ENCODE results near the gene RAB3A. TPM values are rescaled to one million over a fixed set of nuclear protein-coding genes. Genes with fewer than 3 reads are reported as not detected.

The RAB3A gene
- total RNA-seq, 1 experiment from 2014 or later = 6.7 TPM

DNA sequence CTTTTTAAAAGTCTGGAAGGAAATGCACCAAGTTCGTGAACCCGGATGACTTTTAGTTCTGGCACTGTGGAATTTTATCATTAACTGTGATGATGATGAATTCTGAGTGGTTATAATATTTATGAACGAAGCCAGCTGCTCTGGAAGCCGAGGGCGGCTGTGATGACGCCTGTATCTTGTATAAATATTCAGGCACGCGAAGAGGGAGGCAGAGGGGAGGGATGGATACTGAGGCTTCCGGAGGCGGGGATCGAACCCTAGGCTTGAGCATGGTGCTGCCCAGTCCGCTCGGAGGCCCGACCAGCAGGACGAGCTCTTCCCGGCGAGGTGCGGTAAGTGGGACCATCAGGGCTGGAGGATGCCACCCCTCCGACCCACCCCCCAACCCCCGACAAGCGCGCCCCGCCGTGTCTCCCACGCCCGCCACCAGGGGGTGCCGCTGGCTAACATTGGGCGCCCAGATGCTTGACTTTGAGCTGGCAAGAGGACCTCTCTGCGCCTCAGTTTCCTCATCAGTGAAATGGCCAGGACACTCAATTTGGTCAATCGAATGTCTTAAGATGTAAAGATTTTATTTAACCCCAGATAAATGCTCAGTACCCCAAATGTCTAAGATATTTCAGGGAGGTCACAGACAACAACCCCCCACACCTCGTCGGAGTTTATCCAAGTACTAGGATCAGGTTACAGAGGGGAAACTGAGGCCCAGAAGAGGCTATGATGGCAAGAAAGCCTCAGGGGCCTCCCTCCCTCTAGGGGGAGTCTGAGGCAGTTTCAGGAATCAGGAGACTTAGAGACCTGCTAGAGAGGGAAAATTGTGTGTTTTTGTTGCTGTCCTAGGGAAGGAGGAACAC, 4.5 kb upstream of the RAB3A start:
- Histone ChIP-seq H3K4me1 (ENCODE audit: insufficient read depth, low read length) (peaks cover 8% of the 10 kb centered on the region), H3K27ac (ENCODE audit: low read length) (no peak overlapping the region), H3K27me3 (ENCODE audit: low read length) (no peaks in the 10 kb centered on the region), H3K36me3 (ENCODE audit: low read depth, low read length) (no peaks in the 10 kb centered on the region), H3K4me3 (ENCODE audit: low read length) (peak overlapping the region; percentile 35; the same call in 1 of the 2 replicates), H4K20me1 (ENCODE audit: low read length) (no peaks in the 10 kb centered on the region), H3K9me3 (ENCODE audit: low read length) (no peaks in the 10 kb centered on the region), H2AFZ (ENCODE audit: low read length) (no peak overlapping the region), H3F3A (ENCODE audit: low read length, unreplicated experiment) (no peaks in the 10 kb centered on the region), H3K79me2 (ENCODE audit: low read length) (peaks cover 3% of the 10 kb centered on the region), H3K9me2 (replicated peaks; ENCODE audit: low read length) (no peaks in the 10 kb centered on the region), H3K9ac (ENCODE audit: low read length) (no peak overlapping the region), H3K4me2 (ENCODE audit: low read length) (peak overlapping the region; percentile 43)
- TF ChIP-seq, protein P1, sequence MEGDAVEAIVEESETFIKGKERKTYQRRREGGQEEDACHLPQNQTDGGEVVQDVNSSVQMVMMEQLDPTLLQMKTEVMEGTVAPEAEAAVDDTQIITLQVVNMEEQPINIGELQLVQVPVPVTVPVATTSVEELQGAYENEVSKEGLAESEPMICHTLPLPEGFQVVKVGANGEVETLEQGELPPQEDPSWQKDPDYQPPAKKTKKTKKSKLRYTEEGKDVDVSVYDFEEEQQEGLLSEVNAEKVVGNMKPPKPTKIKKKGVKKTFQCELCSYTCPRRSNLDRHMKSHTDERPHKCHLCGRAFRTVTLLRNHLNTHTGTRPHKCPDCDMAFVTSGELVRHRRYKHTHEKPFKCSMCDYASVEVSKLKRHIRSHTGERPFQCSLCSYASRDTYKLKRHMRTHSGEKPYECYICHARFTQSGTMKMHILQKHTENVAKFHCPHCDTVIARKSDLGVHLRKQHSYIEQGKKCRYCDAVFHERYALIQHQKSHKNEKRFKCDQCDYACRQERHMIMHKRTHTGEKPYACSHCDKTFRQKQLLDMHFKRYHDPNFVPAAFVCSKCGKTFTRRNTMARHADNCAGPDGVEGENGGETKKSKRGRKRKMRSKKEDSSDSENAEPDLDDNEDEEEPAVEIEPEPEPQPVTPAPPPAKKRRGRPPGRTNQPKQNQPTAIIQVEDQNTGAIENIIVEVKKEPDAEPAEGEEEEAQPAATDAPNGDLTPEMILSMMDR (conservative IDR thresholded peaks at IDR 0.05; ENCODE audit: low read depth, low read length) = peak; percentile 70
- TF ChIP-seq EZH2phosphoT487 (IDR thresholded peaks at IDR 0.05; ENCODE audit: borderline replicate concordance, low read length) (no peak), EZH2 (IDR thresholded peaks at IDR 0.05; ENCODE audit: low read length, unreplicated experiment) (no peak)
- peak; percentile 44 for DNase-seq
- intact Hi-C loops (cut with micrococcal nuclease) = loop anchor here (1.0 to 10.0 kb wide), 3 partner anchors 43 to 206 kb away; partner anchors contain the start of genes LSM4 and SSBP4
- ChIA-PET POLR2A (ENCODE audit: unreplicated experiment) (interaction anchor here (0.5 to 0.7 kb wide), 2 partner anchors 37 to 159 kb away, joined by 5 to 27 read pairs; no protein-coding TSS in a partner anchor), CTCF (interaction anchor here (0.6 to 1.3 kb wide), 11 partner anchors 13 to 154 kb away, joined by 3 to 27 read pairs (median 5); partner anchors contain the start of gene MPV17L2)
- ATAC-seq = no peak
- BruUV-seq (replicated peaks) = no TSS peak

DNA sequence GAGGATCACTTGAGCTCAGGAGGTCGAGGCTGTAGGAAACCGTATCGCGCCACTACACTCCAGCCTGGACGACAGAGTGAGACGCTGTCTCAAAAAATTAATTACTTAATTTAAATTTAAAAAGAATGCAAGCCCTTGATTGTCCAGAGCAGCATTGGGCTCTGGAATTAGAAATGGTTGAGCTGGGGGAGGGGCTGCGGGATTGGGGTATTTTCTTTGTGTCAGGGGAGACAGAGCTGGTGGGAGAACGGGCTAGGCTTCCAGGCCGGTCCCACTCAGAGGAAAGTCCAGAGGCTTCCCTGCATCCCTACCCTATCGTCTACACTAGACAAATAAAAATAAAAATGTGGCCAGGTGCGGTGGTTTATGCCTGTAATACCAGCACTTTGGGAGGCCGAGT, 2.2 kb upstream of the RAB3A start:
- no peak for ATAC-seq
- Histone ChIP-seq H3K4me1 (ENCODE audit: insufficient read depth, low read length) (peaks cover 16% of the 10 kb centered on the region), H3K4me2 (ENCODE audit: low read length) (no peak overlapping the region), H4K20me1 (ENCODE audit: low read length) (no peaks in the 10 kb centered on the region), H3F3A (ENCODE audit: low read length, unreplicated experiment) (no peaks in the 10 kb centered on the region), H3K79me2 (ENCODE audit: low read length) (peaks cover 23% of the 10 kb centered on the region), H3K9ac (ENCODE audit: low read length) (no peak overlapping the region), H2AFZ (ENCODE audit: low read length) (no peak overlapping the region), H3K27me3 (ENCODE audit: low read length) (no peaks in the 10 kb centered on the region), H3K27ac (ENCODE audit: low read length) (no peak overlapping the region), H3K36me3 (ENCODE audit: low read depth, low read length) (peaks cover 4% of the 10 kb centered on the region; the same call in 1 of the 2 replicates), H3K9me2 (replicated peaks; ENCODE audit: low read length) (no peaks in the 10 kb centered on the region), H3K9me3 (ENCODE audit: low read length) (no peaks in the 10 kb centered on the region), H3K4me3 (ENCODE audit: low read length) (no peak overlapping the region)
- BruUV-seq (replicated peaks) = no TSS peak
- ChIA-PET CTCF (no interaction called here), POLR2A (ENCODE audit: unreplicated experiment) (no interaction called here)
- DNase-seq = no peak
- TF ChIP-seq EZH2 (IDR thresholded peaks at IDR 0.05; ENCODE audit: low read length, unreplicated experiment) (no peak), EZH2phosphoT487 (IDR thresholded peaks at IDR 0.05; ENCODE audit: borderline replicate concordance, low read length) (no peak)
- intact Hi-C loops (cut with micrococcal nuclease) = loop anchor here (10.0 kb wide), 2 partner anchors 119 to 209 kb away; partner anchors contain the start of genes LSM4 and SSBP4

DNA sequence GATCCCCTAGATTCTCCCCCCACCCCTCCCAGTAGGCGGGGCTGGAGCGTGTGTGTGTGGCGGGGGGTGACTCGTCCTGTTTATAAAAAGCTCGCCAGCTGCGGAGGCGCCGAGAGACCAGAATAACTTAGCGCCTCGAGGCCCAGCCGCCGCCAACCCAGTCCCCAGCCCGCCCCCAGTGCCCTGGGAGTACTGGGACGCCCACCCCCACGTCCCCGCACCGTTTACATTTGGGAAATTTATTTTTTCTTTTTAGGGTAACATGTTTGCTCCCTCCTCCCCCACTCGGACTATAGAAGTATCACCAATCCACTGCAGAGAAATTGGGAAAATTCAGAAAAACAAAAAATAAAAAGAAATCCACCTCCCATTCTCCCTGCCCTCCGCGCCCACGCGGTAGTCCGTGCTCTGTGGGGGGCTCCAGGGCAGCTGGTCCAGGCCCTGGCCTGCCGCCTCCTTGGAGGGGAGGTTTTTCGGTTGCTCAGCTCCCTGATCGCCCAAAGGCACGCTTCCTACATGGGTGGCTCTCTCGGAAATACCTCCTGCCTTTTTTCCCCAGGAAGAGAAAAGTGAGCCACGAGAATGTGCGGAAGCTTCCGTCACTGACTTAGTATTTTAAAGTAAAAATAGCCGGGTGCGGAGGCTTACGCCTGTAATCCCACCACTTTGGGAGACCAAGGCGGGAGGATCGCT, 1.5 kb upstream of the RAB3A start:
- intact Hi-C loops (cut with micrococcal nuclease) = loop anchor here (2.0 to 10.0 kb wide), 3 partner anchors 47 to 209 kb away; partner anchors contain the start of genes LSM4 and SSBP4
- Histone ChIP-seq H3K27me3 (ENCODE audit: low read length) (no peaks in the 10 kb centered on the region), H3K4me2 (ENCODE audit: low read length) (peak overlapping the region; percentile 92), H3K9me2 (replicated peaks; ENCODE audit: low read length) (no peaks in the 10 kb centered on the region), H3K36me3 (ENCODE audit: low read depth, low read length) (peaks cover 4% of the 10 kb centered on the region; the same call in 1 of the 2 replicates), H4K20me1 (ENCODE audit: low read length) (no peaks in the 10 kb centered on the region), H3K4me3 (ENCODE audit: low read length) (peak overlapping the region; percentile 90), H3K9me3 (ENCODE audit: low read length) (no peaks in the 10 kb centered on the region), H3K27ac (ENCODE audit: low read length) (peak overlapping the region; percentile 10), H3F3A (ENCODE audit: low read length, unreplicated experiment) (no peaks in the 10 kb centered on the region), H2AFZ (ENCODE audit: low read length) (peak overlapping the region; percentile 94), H3K4me1 (ENCODE audit: insufficient read depth, low read length) (peaks cover 16% of the 10 kb centered on the region), H3K9ac (ENCODE audit: low read length) (peak overlapping the region; percentile 67), H3K79me2 (ENCODE audit: low read length) (peaks cover 23% of the 10 kb centered on the region)
- ATAC-seq (no peak), DNase-seq (peak; percentile 50)
- ChIA-PET POLR2A (ENCODE audit: unreplicated experiment) (interaction anchor here (0.6 to 2.0 kb wide), 2 partner anchors 44 to 76 kb away, joined by 3 to 10 read pairs; partner anchors contain the start of gene JUND), CTCF (interaction anchor here (0.6 to 0.8 kb wide), 2 partner anchors 123 to 352 kb away, joined by 3 to 4 read pairs; no protein-coding TSS in a partner anchor)
- TF ChIP-seq, protein P1 (conservative IDR thresholded peaks at IDR 0.05; ENCODE audit: low read depth, low read length) = no peak
- TF ChIP-seq EZH2phosphoT487 (IDR thresholded peaks at IDR 0.05; ENCODE audit: borderline replicate concordance, low read length) = no peak
- no peak for TF ChIP-seq EZH2 (IDR thresholded peaks at IDR 0.05; ENCODE audit: low read length, unreplicated experiment)
- BruUV-seq (replicated peaks) = no TSS peak
